Fibroblast of villous mesenchyme (primary cell): Measurements from ENCODE around the gene LARP4. TPM values are rescaled to one million over a fixed set of nuclear protein-coding genes. Genes with fewer than 3 reads are reported as not detected.
A peak's percentile ranks its signal among the peaks of the same experiment; 100 is the strongest.
"Not testable (repeated sequence)": the region's sequence is repeated elsewhere in the genome, so short reads cannot be mapped to it uniquely, and the experiment has no call there.

Source experiments
- DNase-seq: peaks from one replicate; pipeline ENCODE4 v3.0.0-alpha.2; 2010; ENCODE audit warnings: low read depth
- H3K4me3 ChIP-seq: 2 replicates; pipeline ENCODE4 v1.5.1; 2011; ENCODE audit warnings: low read depth, mild to moderate bottlenecking, low read length
- total RNA-seq: library from RNA; depleted of rRNA; stranded (reverse); fragments of >200 nt; gene quantifications from 2 replicates; pipeline ENCODE4 v1.2.3, GENCODE V29; 2012
- TF ChIP-seq, protein P1 (sequence below): IDR thresholded peaks from 2 replicates; pipeline ENCODE4 v1.5.1; 2012; ENCODE audit warnings: low read depth, mild to moderate bottlenecking, low read length; ENCODE audit not compliant: insufficient read depth

The LARP4 gene
- total RNA-seq, 1 donor: 57.9 TPM

GRCh38 chr12:50387972-50388478 is 12.7 kb upstream of the LARP4 start:
- TF ChIP-seq, protein P1, sequence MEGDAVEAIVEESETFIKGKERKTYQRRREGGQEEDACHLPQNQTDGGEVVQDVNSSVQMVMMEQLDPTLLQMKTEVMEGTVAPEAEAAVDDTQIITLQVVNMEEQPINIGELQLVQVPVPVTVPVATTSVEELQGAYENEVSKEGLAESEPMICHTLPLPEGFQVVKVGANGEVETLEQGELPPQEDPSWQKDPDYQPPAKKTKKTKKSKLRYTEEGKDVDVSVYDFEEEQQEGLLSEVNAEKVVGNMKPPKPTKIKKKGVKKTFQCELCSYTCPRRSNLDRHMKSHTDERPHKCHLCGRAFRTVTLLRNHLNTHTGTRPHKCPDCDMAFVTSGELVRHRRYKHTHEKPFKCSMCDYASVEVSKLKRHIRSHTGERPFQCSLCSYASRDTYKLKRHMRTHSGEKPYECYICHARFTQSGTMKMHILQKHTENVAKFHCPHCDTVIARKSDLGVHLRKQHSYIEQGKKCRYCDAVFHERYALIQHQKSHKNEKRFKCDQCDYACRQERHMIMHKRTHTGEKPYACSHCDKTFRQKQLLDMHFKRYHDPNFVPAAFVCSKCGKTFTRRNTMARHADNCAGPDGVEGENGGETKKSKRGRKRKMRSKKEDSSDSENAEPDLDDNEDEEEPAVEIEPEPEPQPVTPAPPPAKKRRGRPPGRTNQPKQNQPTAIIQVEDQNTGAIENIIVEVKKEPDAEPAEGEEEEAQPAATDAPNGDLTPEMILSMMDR: no peak
- no peak for DNase-seq
- peak overlapping the region; percentile 18 for H3K4me3 ChIP-seq

- not testable (repeated sequence) for H3K4me3 ChIP-seq, DNase-seq
Observed at GRCh38 chr12:50388793-50389192, 11.9 kb upstream of the LARP4 start.

DNA sequence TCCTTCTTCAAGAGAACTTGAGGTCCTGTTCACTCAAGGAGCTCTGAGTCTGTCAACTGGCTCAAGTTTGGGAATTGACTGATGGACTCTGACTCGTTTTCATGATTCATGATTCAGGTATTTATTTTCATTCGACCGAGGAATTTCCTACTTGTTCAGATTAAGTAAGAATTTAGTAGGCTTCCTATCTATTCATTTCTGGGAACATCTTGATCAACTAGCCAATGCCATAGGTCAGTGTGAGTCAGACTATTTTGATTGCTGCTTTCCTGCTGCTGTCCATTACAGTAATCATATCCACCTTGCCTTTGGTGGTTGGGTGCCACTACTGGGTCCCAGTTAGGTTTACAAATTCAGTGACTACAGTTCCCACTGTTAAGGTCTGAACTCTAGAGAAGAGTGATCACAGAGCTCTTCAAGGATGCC is 10.4 kb upstream of the LARP4 start:
- TF ChIP-seq, protein P1: no peak
- H3K4me3 ChIP-seq: no peak overlapping the region
- peak; percentile 87 for DNase-seq

DNA sequence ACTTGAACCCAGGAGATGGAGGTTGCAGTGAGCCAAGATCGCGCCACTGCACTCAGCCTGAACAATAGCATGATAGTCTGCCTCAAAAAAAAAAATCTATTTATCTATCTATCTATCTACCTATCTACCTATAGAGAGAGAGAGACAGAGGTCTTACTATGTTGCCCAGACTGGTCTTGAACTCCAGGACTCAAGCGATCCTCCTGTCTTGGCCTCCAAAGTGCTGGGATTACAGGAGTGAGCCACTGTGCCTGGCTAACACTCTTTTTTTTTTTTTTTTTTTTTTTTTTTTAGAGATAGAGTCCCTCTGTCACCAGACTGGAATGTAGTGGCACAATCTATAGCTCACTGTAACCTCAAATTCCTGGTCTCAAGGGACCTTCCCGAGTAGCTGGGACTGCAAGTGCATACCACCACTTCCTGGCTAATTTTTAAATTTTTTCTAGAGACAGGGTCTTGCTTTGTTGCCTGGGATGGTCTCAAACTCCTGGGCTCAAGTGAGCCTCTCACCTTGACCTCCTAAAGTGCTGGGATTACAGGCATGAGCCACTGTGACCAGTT is 6.1 kb upstream of the LARP4 start:
- H3K4me3 ChIP-seq: no peak overlapping the region
- no peak for DNase-seq
- TF ChIP-seq, protein P1: no peak

DNA sequence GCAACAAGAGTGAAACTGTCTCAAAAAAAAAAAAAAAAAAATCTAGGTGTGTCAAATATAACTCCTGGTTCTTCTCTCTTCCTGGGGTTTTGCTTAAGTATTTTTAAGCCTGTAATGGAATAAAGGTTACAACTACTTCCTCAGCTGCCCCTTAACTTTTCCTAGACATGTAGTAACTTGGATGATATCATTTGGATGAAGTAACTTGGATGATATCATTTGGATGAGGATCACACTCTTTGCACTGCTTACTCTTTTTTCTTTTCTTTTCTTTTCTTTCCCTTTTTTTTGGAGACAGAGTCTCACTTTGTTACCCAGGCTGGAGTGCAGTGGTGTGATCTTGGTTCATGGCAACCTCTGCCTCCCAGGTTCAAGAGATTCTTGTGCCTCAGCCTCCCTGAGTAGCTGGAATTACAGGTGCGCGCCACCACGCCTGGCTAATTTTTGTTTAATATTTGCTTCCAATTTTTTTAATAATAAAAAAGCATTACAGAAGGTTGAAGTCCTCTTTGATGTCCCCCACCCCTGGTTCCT is 3.5 kb upstream of the LARP4 start:
- peak; percentile 9 for DNase-seq
- H3K4me3 ChIP-seq: no peak overlapping the region
- TF ChIP-seq, protein P1: no peak

GRCh38 chr12:50398931-50399330 is 1.8 kb upstream of the LARP4 start:
- DNase-seq: no peak
- TF ChIP-seq, protein P1: no peak
- H3K4me3 ChIP-seq: no peak overlapping the region

DNA sequence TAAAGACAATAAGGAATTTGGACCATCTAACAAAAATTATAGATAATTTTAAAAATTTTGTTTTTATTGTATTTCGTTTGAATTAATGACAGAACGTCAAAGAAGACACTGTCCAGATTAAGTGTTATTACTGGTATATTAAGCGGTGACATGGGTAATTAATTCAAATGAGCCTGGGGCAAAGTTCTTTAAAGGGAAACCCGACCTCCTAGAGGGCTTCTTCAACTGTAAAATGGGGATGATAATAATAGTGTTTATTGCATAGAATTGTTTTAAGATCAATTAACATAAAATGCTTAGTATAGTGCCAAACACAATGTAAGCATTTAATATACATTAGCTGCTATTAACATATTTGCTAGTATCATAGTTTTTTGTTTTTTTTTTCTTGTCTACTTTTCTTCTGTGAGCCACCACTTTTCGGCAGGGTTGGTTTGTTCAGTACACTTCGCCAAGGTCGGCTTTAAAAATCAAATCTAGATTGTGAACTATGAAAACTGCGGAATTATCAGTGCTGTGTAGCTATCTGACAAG is 514 bp upstream of the LARP4 start:
- TF ChIP-seq, protein P1: no peak
- peak overlapping the region; percentile 91 for H3K4me3 ChIP-seq
- no peak for DNase-seq
